ENCODE measurements around the gene MOB2.
"Not testable (repeated sequence)": the region's sequence is repeated elsewhere in the genome, so short reads cannot be mapped to it uniquely, and the experiment has no call there.

The MOB2 gene

GRCh38 chr11:1442807-1443366, 43.7 kb downstream of the MOB2 start:
- DNase-seq (ENCODE audit: low spot score), result no peak

DNA sequence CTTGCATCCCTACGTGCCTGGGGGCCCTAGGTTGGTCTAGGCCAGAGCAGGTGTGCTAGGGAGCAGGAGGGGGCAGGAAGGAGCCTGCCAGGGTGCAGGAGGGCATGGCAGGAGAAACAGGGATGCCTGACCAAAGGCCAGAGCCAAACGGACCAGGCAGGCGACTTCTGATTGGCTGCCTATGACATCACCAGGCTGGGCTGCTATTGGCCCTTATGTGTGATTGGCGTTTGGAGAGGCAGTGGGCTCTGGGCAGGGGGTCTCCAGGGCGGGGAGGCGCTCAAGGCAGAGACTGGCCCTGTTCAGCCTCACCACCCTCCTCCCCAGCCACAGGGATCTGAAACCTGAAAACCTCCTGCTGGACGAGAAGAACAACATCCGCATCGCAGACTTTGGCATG, 44.4 kb downstream of the MOB2 start:
- DNase-seq (ENCODE audit: low spot score), result no peak

DNA sequence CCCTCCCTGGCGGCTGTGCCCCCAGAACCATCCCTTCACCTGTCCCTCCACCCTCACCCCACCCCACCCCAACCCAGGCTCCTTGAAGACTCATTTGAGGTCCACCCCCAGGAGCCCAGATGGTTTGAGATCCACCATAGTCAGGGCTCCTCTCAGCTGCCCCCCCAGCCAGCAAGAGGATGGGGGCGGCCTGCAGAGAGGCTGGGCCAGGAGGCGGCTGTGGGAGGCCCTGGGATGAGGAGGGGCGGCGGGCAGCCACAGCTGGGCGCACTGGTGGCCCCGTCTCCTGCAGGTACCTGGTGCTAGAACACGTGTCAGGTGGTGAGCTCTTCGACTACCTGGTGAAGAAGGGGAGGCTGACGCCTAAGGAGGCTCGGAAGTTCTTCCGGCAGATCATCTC, 46.1 kb downstream of the MOB2 start:
- no peak for DNase-seq (ENCODE audit: low spot score)

- DNase-seq (ENCODE audit: low spot score), result no peak
These were observed 46.5 kb downstream of the MOB2 start for GRCh38 chr11:1440066-1440465.

DNA sequence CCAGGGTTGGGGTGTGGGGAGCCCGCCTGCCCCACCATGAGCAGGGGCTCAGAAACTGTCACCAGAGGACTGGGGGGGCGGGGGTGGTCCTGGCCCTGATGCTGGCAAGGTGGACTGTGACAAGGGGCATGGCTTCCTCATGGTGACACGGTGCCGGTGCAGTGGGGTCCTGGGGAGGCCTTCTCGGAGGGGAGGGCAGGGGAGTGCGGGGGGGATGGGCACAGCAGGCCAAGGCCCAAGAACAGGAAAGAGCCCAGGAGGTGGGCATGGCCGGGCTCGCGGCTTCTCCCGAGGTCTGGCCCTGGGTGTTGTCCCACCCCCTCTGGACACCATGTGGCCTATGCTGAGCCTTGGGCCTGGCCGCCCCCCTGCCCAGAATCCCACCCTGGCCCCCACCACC, 47.2 kb downstream of the MOB2 start:
- DNase-seq (ENCODE audit: low spot score), result no peak

DNA sequence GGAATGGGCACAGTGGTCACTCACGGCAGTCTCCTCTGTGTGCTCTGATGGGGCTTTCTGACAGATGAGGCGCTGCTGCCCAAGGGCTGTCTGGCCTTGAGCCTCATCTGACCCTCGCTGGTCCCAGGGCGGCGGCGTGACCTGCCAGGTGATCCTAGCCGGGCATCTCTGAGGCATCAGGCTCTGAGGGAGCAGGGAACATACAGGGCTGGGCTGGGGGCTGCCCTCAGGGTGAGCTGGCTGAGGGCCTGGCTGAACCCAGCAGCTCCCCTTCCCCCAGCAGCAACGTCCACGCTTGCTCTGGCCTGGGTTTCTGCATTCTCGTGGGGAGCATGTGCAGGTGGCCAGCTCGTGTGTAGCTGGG, 47.6 kb downstream of the MOB2 start:
- no peak for DNase-seq (ENCODE audit: low spot score)

- DNase-seq (ENCODE audit: low spot score), result no peak
These were observed 48.2 kb downstream of the MOB2 start for GRCh38 chr11:1438261-1438966.

DNA sequence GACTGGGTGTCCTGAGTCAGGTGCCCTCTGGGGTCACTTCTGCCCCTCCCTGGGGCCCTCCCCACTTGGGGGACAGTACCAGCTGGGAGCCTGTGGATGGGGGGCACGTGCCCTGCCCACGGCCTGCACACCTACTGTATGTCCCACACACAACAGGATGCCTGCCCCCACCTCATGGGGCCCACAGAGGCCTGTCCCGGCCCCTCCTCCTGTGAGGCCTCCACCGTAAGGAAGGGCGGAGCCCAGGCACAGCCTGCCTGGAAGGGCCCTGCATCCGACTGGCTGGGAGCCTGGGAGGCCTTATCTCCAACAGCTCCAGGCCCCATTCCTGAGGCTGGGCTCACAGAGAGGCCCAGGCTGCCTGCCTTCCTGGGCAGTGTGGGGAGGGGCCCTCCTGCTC, 49.1 kb downstream of the MOB2 start:
- peak; percentile 65 for DNase-seq (ENCODE audit: low spot score)

GRCh38 chr11:1436468-1437039, 50.0 kb downstream of the MOB2 start:
- DNase-seq (ENCODE audit: low spot score), result no peak

DNA sequence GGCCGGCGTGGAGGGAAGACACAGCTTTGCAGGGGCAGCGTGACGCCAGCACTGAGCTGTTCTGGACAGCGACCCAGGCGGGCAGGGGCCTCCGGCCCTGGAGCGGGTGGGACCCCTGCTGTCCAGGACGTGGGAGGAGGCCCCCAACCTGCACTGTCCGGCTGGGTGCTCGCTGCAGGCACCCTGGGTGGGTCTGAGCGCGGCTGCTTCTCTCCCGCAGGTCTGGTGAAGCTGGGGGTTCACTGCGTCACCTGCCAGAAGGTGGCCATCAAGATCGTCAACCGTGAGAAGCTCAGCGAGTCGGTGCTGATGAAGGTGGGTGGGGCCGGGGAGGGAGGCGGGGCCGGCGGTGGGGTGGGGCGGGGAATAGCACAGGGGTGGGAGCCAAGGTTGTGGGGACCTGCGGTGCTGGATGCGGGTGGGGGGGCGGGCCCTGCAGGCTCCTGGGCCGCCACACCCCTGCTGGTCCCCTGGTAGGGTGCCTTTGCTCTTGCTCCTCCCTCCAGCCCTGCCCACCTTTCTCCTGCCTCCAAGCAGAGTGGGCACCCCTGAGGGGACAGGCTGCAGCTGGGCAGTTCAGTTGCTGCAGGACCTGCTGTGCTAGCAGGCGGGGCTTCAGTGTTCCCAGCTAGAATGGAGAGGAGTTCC, 50.6 kb downstream of the MOB2 start:
- no peak for DNase-seq (ENCODE audit: low spot score)

DNA sequence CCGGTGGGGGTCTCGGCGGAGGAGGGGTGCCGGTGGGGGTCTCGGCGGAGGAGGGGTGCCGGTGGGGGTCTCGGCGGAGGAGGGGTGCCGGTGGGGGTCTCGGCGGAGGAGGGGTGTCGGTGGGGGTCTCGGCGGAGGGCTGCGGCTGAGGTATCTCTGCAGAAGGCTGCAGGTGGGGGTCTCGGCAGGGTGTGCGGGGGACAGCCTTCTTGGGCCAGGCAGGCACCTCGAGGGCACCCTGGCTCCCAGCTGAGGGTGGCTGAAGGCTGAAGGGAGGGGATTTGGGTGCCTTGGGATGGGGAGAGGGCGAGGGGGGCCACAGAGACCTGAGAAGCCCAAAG, 51.1 kb downstream of the MOB2 start:
- not testable (repeated sequence) for DNase-seq (ENCODE audit: low spot score)

- DNase-seq (ENCODE audit: low spot score), result no peak
These were observed 52.5 kb downstream of the MOB2 start for GRCh38 chr11:1433977-1434640.

- DNase-seq (ENCODE audit: low spot score), result no peak
These were observed 53.0 kb downstream of the MOB2 start for GRCh38 chr11:1433568-1433967.

DNA sequence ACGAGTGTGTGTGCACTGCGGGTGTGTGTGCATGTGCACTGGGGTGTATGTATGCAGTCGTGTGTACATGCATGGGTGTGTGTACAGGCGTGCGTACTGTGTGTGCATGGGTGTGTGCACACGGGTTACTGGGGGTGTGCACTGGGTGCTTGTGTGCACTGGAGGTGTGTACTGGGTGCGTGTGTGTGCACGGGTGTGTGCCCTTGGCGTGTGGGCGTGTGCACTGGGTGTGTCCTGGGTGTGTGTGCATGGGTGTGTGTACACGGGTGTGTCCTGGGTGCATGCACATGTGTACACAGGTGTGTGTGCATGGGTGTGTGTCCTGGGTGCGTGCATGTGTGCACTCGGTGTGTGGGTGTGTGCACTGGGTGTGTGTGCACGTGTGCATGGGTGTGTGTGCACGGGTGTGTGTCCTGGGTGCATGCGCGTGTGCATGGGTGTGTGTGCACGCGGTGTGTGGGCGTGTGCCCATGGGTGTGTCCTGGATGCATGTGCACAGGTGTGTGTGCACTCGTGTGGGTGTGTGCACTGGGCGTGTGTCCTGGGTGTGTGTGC, 57.7 kb downstream of the MOB2 start:
- DNase-seq (ENCODE audit: low spot score), result no peak

DNA sequence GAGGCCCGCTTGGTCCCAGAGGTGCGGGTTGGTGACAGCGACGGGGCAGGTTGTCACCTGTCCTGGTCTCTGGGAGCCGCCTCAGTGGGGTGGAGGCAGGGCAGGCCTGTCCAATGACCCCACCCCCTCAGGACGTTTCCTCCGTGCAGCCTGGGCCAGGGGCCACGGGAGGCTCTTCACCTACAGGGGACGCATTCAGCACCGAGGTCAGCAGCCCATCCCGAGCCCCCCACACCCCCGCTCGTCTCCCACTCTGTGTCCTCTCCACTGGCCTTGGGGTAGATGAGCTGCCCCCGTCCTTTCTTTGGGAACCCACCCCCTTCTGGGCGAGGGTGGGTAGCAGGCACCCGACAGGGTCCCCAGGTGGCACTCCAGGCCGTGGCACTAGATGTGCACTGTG, 61.1 kb downstream of the MOB2 start:
- no peak for DNase-seq (ENCODE audit: low spot score)

DNA sequence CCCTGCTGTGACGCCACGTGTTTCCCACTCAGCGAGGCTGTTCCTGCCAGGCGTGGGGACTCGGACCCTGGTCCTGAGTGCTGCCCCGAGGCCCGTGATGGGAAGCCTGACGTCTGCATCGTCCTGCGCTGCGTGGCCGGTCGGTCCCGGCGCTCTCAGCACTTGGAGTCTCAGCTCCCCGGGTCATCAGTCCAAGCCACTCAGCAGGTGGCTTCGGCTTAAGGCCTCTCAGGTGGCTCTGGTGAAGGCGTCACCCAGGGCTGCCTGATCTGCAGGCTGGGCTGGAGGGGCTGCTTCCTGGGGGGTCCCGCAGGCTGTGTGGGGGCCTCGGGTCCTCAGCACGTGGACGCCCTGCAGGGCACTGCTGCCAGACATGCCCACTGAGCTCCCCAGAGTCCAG, 61.6 kb downstream of the MOB2 start:
- DNase-seq (ENCODE audit: low spot score), result no peak

DNA sequence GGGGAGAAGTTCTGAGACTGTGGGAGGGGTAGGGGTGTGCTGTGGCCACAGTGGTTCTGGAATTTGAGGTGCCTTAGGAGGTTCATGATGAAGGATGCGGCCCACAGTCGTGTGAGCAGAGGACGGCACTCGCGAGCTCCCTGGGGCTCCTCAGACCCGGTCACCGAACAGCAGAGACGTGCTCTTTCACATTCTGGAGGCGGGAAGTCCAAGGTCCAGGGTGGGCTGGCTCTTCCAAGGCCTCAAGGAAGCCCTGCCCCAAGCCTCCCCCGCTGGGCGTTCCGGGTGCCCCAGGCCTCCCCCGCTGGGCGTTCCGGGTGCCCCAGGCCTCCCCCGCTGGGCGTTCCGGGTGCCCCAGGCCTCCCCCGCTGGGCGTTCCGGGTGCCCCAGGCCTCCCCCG, 63.2 kb downstream of the MOB2 start:
- not testable (repeated sequence) for DNase-seq (ENCODE audit: low spot score)

DNA sequence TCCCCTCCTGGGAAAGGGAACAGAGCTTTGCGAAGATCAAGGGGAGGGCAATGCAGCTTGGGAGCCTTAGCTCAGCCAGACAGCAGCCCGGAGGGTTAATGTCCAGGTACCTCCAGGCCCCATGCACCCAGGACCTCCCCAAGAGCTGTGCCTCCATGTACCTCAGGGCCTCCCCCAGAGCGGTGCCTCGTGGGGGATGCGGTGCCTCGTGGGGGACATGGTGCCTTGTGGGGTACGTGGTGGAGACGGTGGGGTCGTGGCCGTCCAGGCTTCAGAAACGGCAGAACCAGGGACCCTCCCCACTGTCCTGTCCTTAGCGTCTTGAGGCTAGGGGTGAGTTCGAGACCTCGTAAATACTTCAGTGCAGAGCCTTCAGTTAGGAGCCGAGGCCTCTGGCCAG, 63.6 kb downstream of the MOB2 start:
- DNase-seq (ENCODE audit: low spot score), result no peak

DNA sequence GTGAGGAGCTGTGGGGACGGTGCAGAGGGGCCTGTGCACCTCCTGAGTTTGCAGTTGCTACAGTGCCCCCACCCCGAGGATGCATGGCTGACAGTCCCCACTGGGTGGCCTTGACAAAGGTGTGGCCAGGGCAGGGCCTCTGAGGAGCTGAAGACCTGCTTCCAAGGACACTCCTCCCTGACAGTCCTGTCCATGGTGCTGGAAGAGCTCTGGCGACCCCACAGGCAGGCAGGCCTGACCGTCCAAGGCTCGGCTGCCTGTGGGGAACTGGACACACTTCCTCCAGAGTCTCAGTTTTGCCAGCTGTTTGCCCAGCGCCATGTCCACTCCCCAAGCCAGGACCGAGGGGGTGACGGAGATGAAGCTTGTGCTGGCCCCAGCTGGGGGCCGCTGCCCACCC, 64.1 kb downstream of the MOB2 start:
- DNase-seq (ENCODE audit: low spot score), result no peak

- no peak for DNase-seq (ENCODE audit: low spot score)
These were observed 65.3 kb downstream of the MOB2 start for GRCh38 chr11:1421291-1421690.

DNA sequence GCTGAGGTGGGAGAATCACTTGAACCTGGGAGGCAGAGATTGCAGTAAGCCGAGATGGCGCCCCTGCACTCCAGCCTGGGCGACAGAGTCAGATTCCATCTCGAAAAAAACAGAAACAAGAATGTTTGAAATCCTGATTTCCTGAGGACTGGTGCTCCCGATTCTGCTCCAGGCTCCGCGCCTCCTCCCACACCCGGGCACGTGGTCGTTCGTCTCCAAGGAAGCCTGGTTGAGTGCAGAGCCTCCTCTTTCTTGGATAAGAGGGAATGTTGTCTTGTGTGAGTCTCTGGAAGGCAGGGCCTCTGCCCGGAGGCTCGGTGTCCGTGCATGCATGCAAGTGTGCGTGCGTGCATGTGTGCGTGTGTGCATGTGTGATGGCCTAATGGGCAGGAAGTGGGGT, 66.8 kb downstream of the MOB2 start:
- DNase-seq (ENCODE audit: low spot score), result no peak
